ENCODE results near the gene RIMS4. TPM values are rescaled to one million over a fixed set of nuclear protein-coding genes. Genes with fewer than 3 reads are reported as not detected.

RIMS4 gene
- total and polyA plus RNA-seq, 10 of the 15 experiments (the other 5 are each of a cell fraction or from before 2014, with no cell fraction given), result under 0.01 to 0.07 (median 0.05) TPM; not detected in 5

- CTCF ChIA-PET, result no interaction called here
- Histone ChIP-seq H3K4me1 (ENCODE audit: control insufficient read depth, insufficient read depth, low read length) (no peaks in the 10 kb centered on the region), H3K4me2 (ENCODE audit: control insufficient read depth, insufficient read depth) (no peak overlapping the region), H3K79me2 (ENCODE audit: control insufficient read depth, insufficient read depth, low read length) (no peaks in the 10 kb centered on the region), H4K20me1 (ENCODE audit: control insufficient read depth, insufficient read depth) (no peaks in the 10 kb centered on the region), H3K9me3 (replicated peaks; ENCODE audit: control insufficient read depth, insufficient read depth, low read length) (no peaks in the 10 kb centered on the region; the same call in 2 of the 3 replicates), H2AFZ (ENCODE audit: control insufficient read depth, low read depth, low read length) (no peak overlapping the region), H3K9ac (ENCODE audit: control insufficient read depth, insufficient read depth, low read length) (no peak overlapping the region), H3K36me3 (ENCODE audit: control insufficient read depth in 2 of 2, insufficient read depth in 2 of 2, low read length in 1 of 2) (no peaks in the 10 kb centered on the region), H3K27me3 (replicated peaks in 1 of 2; ENCODE audit: control insufficient read depth in 2 of 2, insufficient read depth in 2 of 2, low read length in 1 of 2) (no peaks in the 10 kb centered on the region; a peak in 1 of 4 replicates), H3K4me3 (no peak overlapping the region), H3K27ac (ENCODE audit: control insufficient read depth, insufficient read depth) (no peak overlapping the region)
- SMC1A ChIA-PET (ENCODE audit: uncharacterized antibody, unreplicated experiment), result no interaction called here
- TF ChIP-seq KAT2A (conservative IDR thresholded peaks at IDR 0.05; ENCODE audit: control insufficient read depth, low read depth, low read length) (no peak), PRDM15 (CRISPR knock-in tag; IDR thresholded peaks at IDR 0.05) (no peak), CREB1 (IDR thresholded peaks at IDR 0.05; ENCODE audit: low read depth) (no peak), SPI1 (IDR thresholded peaks at IDR 0.05; ENCODE audit: borderline replicate concordance, insufficient read depth, low read depth, low read length) (no peak)
- RAD21 ChIA-PET (ENCODE audit: unreplicated experiment), result no interaction called here
- 29% methylated on average over 5 of the region's 5 CpGs for WGBS (ENCODE audit: insufficient coverage, insufficient replicate concordance, low lambda C conversion rate, missing lambda C conversion rate)
- intact Hi-C loops (cut with micrococcal nuclease; ENCODE audit: unreplicated experiment) (no loop called here), in situ Hi-C loops (cut with MboI) (no loop called here)
- FAIRE-seq (no peak), DNase-seq (ENCODE audit: low read depth, low spot score) (no peak), ATAC-seq (no peak)
- no TSS peak for BruUV-seq (replicated peaks)
- POLR2A ChIA-PET, result no interaction called here
Measured at GRCh38 chr20:44725837-44726236, 84.5 kb downstream of the RIMS4 start.
